Endothelial cell of umbilical vein (primary cell): ENCODE measurements around the gene DLGAP1. TPM values are rescaled to one million over a fixed set of nuclear protein-coding genes. Genes with fewer than 3 reads are reported as not detected.

ENCODE experiments used
- BruUV-seq: library from RNA; stranded (reverse); fragments of 400-500 nt; replicated peaks from 2 replicates; lab custom pipeline; 2021; lab: Mats Ljungman, UMichigan
- CTCF ChIA-PET: fragments of 300-600, 350-600 bp; sonication (Branson Sonifier 250); formaldehyde crosslinking; loops from one replicate; lab custom pipeline; 2021; ENCODE audit warnings: antibody characterized with exemption, inconsistent platforms; lab: Charles Lee
- POLR2A ChIA-PET: fragments of 300-600, 350-600 bp; sonication (Branson Sonifier 250); formaldehyde crosslinking; loops from one replicate; lab custom pipeline; 2021; ENCODE audit warnings: antibody characterized with exemption, inconsistent platforms; lab: Charles Lee
- DNase-seq: peaks from one replicate; pipeline ENCODE4 v3.0.0-alpha.2; 2011; ENCODE audit warnings: low read depth, low spot score
- FAIRE-seq: peaks from 2 replicates; lab custom pipeline; 2011; peaks lifted over from hg19 to GRCh38; lab: Jason Lieb, UNC
- H2AFZ ChIP-seq: 2 replicates; pipeline ENCODE4 v1.6.0; 2012; ENCODE audit warnings: low read depth, low read length, control low read depth, inconsistent platforms
- H3K27ac ChIP-seq: 2 replicates; pipeline ENCODE4 v1.5.1; 2011; ENCODE audit warnings: low read depth, mild to moderate bottlenecking, control low read depth, low read length, moderate library complexity; ENCODE audit not compliant: insufficient read depth
- H3K27me3 ChIP-seq, 2 experiments: 2 replicates each; pipeline versions ENCODE4 v1.6.0 to v1.6.1; 2011; ENCODE audit warnings: low read length in 2 of 2, mixed read lengths in 1 of 2; ENCODE audit not compliant: control insufficient read depth in 2 of 2, insufficient read depth in 2 of 2
- H3K36me3 ChIP-seq, 2 experiments: 2 replicates in 1 of 2; 3 replicates in 1 of 2; pipeline ENCODE4 v1.5.1; 2011; ENCODE audit warnings: low read length in 2 of 2, mild to moderate bottlenecking in 1 of 2, moderate library complexity in 1 of 2; ENCODE audit not compliant: control insufficient read depth in 2 of 2, insufficient read depth in 2 of 2; ENCODE audit errors: extremely low read depth in 1 of 2
- H3K4me1 ChIP-seq: 3 replicates; pipeline ENCODE4 v1.5.1; 2011; ENCODE audit warnings: mild to moderate bottlenecking, low read length; ENCODE audit not compliant: control insufficient read depth, insufficient read depth; ENCODE audit errors: extremely low read depth
- H3K4me2 ChIP-seq: 2 replicates; pipeline ENCODE4 v1.6.1; 2011; ENCODE audit warnings: low read length, control low read depth, mixed read lengths; ENCODE audit not compliant: insufficient read depth
- H3K4me3 ChIP-seq, 3 experiments: fragments of 200-600 bp in 1 of 3; sonication (generic), shearing (Covaris generic) in 1 of 3; replicated peaks in 1 of 3; 2 replicates each; pipeline ENCODE4 v1.5.1; 2011 to 2016; ENCODE audit warnings: control low read depth in 3 of 3, low read length in 3 of 3, mild to moderate bottlenecking in 2 of 3, inconsistent platforms in 1 of 3, low read depth in 1 of 3, moderate library complexity in 1 of 3; ENCODE audit not compliant: insufficient read depth in 1 of 3
- H3K79me2 ChIP-seq: 2 replicates; pipeline ENCODE4 v1.6.0; 2012; ENCODE audit warnings: low read length, inconsistent platforms; ENCODE audit not compliant: control insufficient read depth, insufficient read depth
- H3K9ac ChIP-seq: replicated peaks from 2 replicates; pipeline ENCODE3; 2011; ENCODE audit warnings: low read length, control low read depth; ENCODE audit not compliant: insufficient read depth; ENCODE audit errors: extremely low read depth
- H3K9me1 ChIP-seq: replicated peaks from 3 replicates; pipeline ENCODE4 v1.6.0; 2011; ENCODE audit warnings: mild to moderate bottlenecking, low read length; ENCODE audit not compliant: control insufficient read depth, insufficient read depth; ENCODE audit errors: extremely low read depth
- H3K9me3 ChIP-seq: replicated peaks from 2 replicates; pipeline ENCODE4 v1.5.1; 2012; ENCODE audit warnings: low read length, inconsistent platforms; ENCODE audit not compliant: control insufficient read depth, insufficient read depth
- H4K20me1 ChIP-seq: replicated peaks from 2 replicates; pipeline ENCODE3; 2011; ENCODE audit warnings: mild to moderate bottlenecking, low read length; ENCODE audit not compliant: control insufficient read depth, insufficient read depth; ENCODE audit errors: extremely low read depth
- EZH2 ChIP-seq: IDR thresholded peaks from 2 replicates; pipeline ENCODE4 v1.6.1; 2012; ENCODE audit warnings: borderline replicate concordance, low read depth, mild to moderate bottlenecking, moderate library complexity, low read length, inconsistent platforms; ENCODE audit not compliant: severe bottlenecking
- FOS ChIP-seq: IDR thresholded peaks from 2 replicates; pipeline ENCODE4 v1.6.1; 2011; ENCODE audit warnings: mild to moderate bottlenecking, low read length, moderate library complexity, borderline replicate concordance; ENCODE audit not compliant: insufficient read depth
- GATA2 ChIP-seq: IDR thresholded peaks from 2 replicates; pipeline ENCODE4 v1.7.0; 2011; ENCODE audit warnings: low read depth, mild to moderate bottlenecking, moderate library complexity, mixed read lengths, low read length; ENCODE audit not compliant: insufficient read length, insufficient read depth
- JUN ChIP-seq: IDR thresholded peaks from 2 replicates; pipeline ENCODE4 v1.6.1; 2011; ENCODE audit warnings: borderline replicate concordance, low read depth; ENCODE audit not compliant: insufficient read length, insufficient read depth
- MYC ChIP-seq: IDR thresholded peaks from one replicate; pipeline ENCODE4 v1.6.1; 2011; ENCODE audit warnings: mild to moderate bottlenecking, low read depth, low read length
- POLR2A ChIP-seq: IDR thresholded peaks from 2 replicates; pipeline ENCODE4 v1.6.1; 2012; ENCODE audit warnings: low read depth, mild to moderate bottlenecking, control low read depth, low read length
- POLR2AphosphoS5 ChIP-seq: IDR thresholded peaks from 2 replicates; pipeline ENCODE4 v1.6.1; 2012; ENCODE audit warnings: low read depth, mild to moderate bottlenecking, control low read depth, low read length, moderate library complexity; ENCODE audit not compliant: insufficient read depth
- dilution Hi-C: fragments of 300-500 bp; cut with MboI; formaldehyde crosslinking; loops from one replicate; pipeline ENCODE4 v1.15.0; 2019; ENCODE audit warnings: low sequenced_read_pairs; ENCODE audit not compliant: extremely low pct_ligation_motif_present
- intact Hi-C: fragments of 100-400 bp; cut with micrococcal nuclease; formaldehyde crosslinking; loops from one replicate; pipeline ENCODE4 v1.10.0; 2022
- polyA plus RNA-seq, 4 experiments: library from polyadenylated mRNA; depleted of rRNA in 3 of 4; stranded (reverse) in 3 of 4; unstranded in 1 of 4; fragments of >200 nt; gene quantifications; 2 replicates each; pipeline versions ENCODE4 v1.2.1 to v1.2.3, GENCODE V29; 2011 to 2012; ENCODE audit warnings: missing spikeins in 1 of 4
- total RNA-seq: library from RNA; stranded (reverse); gene quantifications from 2 replicates; pipeline ENCODE4 v1.2.3, GENCODE V29; 2021
- TF ChIP-seq, protein P1 (sequence below), 2 donors: IDR thresholded peaks; 1 replicate in 1 of 2; 2 replicates in 1 of 2; pipeline ENCODE4 v1.5.1; 2011; ENCODE audit warnings: low read length in 2 of 2, mild to moderate bottlenecking in 2 of 2, moderate library complexity in 2 of 2, control low read depth in 1 of 2, inconsistent platforms in 1 of 2, low read depth in 1 of 2; ENCODE audit not compliant: insufficient read depth in 1 of 2; ENCODE audit errors: extremely low read depth in 1 of 2
- TF ChIP-seq, protein P2 (sequence below): IDR thresholded peaks from 2 replicates; pipeline ENCODE4 v1.6.1; 2011; ENCODE audit not compliant: insufficient read depth, insufficient read length

The DLGAP1 gene
- total and polyA plus RNA-seq, 2 donors (not counting 3 experiments of a cell fraction or from before 2014, with no cell fraction given): 0.04 TPM; not detected in 1

DNA sequence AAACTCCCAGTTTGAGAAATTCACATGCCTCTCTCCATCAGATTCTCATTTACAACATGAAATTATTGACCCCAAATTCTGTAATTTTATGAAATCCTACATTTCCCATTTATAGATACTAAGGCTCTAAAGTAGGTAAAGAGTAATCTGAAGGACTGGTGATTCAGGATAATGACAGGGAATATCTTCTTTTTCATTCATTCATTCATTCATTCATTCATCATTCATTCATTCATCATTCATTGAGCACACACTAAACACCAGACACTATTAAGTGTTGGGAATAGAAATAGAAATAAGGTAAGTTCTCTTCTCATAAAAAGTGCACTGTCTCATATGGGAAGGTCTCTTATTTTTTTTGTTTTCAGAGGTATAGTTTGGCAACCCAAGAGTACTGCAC, 888.3 kb downstream of the DLGAP1 start:
- H3K79me2 ChIP-seq: no peaks in the 10 kb centered on the region
- no peaks in the 10 kb centered on the region for H3K27me3 ChIP-seq
- DNase-seq (no peak), FAIRE-seq (no peak)
- intact Hi-C loops: no loop called here
- no peaks in the 10 kb centered on the region for H4K20me1 ChIP-seq
- no TSS peak for BruUV-seq
- TF ChIP-seq FOS (no peak), MYC (no peak), JUN (no peak), EZH2 (no peak), POLR2A (no peak), POLR2AphosphoS5 (no peak), GATA2 (no peak)
- TF ChIP-seq, protein P1, sequence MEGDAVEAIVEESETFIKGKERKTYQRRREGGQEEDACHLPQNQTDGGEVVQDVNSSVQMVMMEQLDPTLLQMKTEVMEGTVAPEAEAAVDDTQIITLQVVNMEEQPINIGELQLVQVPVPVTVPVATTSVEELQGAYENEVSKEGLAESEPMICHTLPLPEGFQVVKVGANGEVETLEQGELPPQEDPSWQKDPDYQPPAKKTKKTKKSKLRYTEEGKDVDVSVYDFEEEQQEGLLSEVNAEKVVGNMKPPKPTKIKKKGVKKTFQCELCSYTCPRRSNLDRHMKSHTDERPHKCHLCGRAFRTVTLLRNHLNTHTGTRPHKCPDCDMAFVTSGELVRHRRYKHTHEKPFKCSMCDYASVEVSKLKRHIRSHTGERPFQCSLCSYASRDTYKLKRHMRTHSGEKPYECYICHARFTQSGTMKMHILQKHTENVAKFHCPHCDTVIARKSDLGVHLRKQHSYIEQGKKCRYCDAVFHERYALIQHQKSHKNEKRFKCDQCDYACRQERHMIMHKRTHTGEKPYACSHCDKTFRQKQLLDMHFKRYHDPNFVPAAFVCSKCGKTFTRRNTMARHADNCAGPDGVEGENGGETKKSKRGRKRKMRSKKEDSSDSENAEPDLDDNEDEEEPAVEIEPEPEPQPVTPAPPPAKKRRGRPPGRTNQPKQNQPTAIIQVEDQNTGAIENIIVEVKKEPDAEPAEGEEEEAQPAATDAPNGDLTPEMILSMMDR (IDR thresholded peaks at IDR 0.05; ENCODE audit: extremely low read depth in 1 of 2, insufficient read depth in 1 of 2, low read depth in 1 of 2, low read length in 2 of 2): no peak
- TF ChIP-seq, protein P2, sequence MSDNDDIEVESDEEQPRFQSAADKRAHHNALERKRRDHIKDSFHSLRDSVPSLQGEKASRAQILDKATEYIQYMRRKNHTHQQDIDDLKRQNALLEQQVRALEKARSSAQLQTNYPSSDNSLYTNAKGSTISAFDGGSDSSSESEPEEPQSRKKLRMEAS: no peak
- H3K4me1 ChIP-seq: no peaks in the 10 kb centered on the region
- H2AFZ ChIP-seq: no peak overlapping the region
- H3K9me1 ChIP-seq: no peaks in the 10 kb centered on the region
- H3K9ac ChIP-seq: no peak overlapping the region
- ChIA-PET CTCF (no interaction called here), POLR2A (no interaction called here)
- no peak overlapping the region for H3K4me2 ChIP-seq
- no peaks in the 10 kb centered on the region for H3K9me3 ChIP-seq
- dilution Hi-C loops: no loop called here
- H3K27ac ChIP-seq: no peak overlapping the region
- no peak overlapping the region for H3K4me3 ChIP-seq
- H3K36me3 ChIP-seq: no peaks in the 10 kb centered on the region
